AG09309 (cell line): ENCODE measurements around the gene MAP3K2.

Experiments used
- DNase-seq: peaks from one replicate; pipeline ENCODE4 v3.0.0-alpha.2; 2010; ENCODE audit warnings: low read depth
- H3K4me3 ChIP-seq: 2 replicates; pipeline ENCODE4 v1.5.1; 2011; ENCODE audit warnings: mild to moderate bottlenecking, low read depth, low read length, moderate library complexity; ENCODE audit not compliant: control insufficient read depth
- TF ChIP-seq, protein P1 (sequence below): IDR thresholded peaks from 2 replicates; pipeline ENCODE4 v1.5.1; 2011; ENCODE audit warnings: mild to moderate bottlenecking, low read depth, low read length, inconsistent platforms; ENCODE audit not compliant: insufficient read depth, control insufficient read depth; ENCODE audit errors: missing control alignments

The MAP3K2 gene

DNA sequence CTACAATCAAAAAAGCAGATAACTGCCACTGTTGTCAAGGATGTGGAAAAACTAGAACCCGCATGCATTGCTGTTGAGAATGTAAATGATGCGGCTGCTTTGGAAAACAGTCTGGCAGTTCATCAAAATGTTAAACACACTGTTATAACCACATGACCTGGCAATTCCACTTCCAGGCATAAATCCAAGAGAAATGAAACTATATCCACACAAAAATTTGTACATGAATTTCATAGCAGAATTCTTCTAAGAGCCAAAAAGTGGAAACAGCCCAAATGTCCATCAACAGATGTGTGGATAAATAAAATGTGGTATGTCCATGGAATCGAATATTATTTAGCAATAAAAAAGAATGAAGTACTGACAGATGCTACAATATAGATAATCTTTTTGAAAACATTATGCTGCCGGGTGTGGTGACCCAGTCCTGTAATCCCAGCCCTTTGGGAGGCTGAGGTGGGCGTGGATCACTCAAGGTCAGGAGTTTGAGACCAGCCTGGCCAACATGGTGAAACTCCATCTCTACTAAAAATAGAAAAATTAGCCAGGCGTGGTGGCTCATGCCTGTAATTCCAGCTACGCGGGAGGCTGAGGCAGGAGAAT lies 125.9 kb downstream of the MAP3K2 start:
- H3K4me3 ChIP-seq, result no peak overlapping the region
- TF ChIP-seq, protein P1, sequence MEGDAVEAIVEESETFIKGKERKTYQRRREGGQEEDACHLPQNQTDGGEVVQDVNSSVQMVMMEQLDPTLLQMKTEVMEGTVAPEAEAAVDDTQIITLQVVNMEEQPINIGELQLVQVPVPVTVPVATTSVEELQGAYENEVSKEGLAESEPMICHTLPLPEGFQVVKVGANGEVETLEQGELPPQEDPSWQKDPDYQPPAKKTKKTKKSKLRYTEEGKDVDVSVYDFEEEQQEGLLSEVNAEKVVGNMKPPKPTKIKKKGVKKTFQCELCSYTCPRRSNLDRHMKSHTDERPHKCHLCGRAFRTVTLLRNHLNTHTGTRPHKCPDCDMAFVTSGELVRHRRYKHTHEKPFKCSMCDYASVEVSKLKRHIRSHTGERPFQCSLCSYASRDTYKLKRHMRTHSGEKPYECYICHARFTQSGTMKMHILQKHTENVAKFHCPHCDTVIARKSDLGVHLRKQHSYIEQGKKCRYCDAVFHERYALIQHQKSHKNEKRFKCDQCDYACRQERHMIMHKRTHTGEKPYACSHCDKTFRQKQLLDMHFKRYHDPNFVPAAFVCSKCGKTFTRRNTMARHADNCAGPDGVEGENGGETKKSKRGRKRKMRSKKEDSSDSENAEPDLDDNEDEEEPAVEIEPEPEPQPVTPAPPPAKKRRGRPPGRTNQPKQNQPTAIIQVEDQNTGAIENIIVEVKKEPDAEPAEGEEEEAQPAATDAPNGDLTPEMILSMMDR, result no peak
- DNase-seq, result no peak

GRCh38 chr2:127259355-127259754 lies 128.4 kb downstream of the MAP3K2 start:
- DNase-seq, result no peak
- no peak overlapping the region for H3K4me3 ChIP-seq
- TF ChIP-seq, protein P1, result no peak

DNA sequence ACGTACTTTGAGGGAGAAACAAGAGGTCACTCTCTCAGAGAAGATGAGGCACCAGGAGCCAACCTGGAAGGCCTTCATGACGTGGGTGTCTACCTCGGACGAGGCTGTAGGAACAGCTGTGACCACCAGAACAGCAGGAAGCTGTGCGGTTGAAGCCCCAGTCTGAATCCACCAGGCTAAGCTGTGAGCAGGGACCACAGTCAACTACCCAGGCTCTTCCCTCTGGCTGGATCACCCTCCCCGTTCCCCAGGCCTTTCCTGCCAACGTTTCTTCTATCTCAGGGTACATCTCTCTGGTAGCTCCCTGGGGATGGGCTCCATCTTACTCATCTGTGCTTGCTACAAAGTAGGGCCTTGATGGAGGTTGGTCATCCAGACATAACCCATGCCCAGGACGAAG lies 130.9 kb downstream of the MAP3K2 start:
- no peak for DNase-seq
- TF ChIP-seq, protein P1, result no peak
- H3K4me3 ChIP-seq, result no peak overlapping the region

GRCh38 chr2:127256381-127256780 lies 131.4 kb downstream of the MAP3K2 start:
- TF ChIP-seq, protein P1, result no peak
- DNase-seq, result no peak
- H3K4me3 ChIP-seq, result no peak overlapping the region

GRCh38 chr2:127255721-127256120 lies 132.1 kb downstream of the MAP3K2 start:
- TF ChIP-seq, protein P1, result no peak
- H3K4me3 ChIP-seq, result no peak overlapping the region
- DNase-seq, result no peak

- TF ChIP-seq, protein P1, result no peak
- no peak for DNase-seq
These were observed 132.6 kb downstream of the MAP3K2 start for GRCh38 chr2:127255146-127255545.

More at GRCh38 chr2:127255146-127255545, 132.6 kb downstream of the MAP3K2 start:
- H3K4me3 ChIP-seq, result no peak overlapping the region
